NCI-H510A treated with DMSO at 0.1 percent for 48 hours (cell line): ENCODE results near the gene CD247.

Experiments
- DNase-seq: peaks from one replicate; lab custom pipeline; 2025; lab: John Stamatoyannopoulos, UW

CD247 gene

DNA sequence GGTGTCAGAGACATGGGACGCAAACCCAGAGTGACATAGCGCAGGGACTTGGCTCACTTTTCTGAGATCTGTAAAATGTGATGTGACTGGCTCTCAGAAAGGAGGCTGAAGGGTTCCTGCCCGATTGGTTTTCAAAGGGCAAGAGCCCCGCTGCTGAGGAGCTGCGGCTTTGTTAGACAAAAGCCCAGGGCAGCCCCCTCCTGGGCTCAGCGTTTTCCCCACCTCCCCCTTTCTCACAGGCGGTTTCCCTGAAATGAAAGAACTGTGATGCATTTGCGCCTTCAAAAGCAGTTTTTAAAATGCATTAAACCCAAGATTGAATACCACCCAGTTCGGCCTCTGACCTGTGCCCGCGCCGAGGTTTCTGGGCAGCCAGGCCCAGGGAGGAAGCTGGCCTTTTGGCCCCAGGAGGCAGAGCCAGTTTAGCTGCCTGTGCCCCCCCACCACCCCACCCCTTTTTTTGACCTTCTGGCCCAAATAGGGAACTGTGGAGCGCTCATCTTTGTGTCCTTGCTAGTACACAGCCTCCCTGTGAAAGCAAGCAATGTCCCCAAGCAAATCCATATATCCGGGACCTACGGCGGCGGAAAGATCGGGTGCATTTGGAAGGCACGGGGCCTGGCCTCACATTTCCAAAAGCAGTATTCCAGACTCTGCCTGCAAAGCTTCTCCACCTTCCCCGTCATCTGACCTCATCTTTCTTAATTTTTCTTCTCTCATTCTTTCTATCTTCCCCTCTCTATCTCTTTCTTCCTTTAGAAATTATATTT is 28.6 kb downstream of the CD247 start:
- no peak for DNase-seq

DNA sequence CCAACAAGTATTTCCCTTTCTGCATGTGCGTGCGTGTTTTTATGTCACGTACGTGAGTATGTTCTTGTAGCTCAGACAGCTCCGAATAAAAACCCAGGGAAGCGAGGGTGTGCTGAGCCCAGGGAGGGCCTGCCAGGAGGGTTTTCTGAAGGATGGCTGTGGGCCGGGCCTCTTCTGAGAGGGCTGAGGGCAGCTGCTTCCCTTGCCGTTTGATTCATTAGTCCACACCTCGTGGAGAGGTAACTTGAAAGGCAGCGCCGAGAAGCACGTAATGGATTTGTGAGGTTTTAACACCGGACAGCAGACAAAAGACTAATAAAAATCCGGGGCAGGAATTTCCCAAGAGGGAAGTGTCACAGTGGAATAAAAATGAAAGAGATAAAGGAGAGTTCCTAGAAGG is 29.5 kb downstream of the CD247 start:
- DNase-seq, result peak; percentile 59

DNA sequence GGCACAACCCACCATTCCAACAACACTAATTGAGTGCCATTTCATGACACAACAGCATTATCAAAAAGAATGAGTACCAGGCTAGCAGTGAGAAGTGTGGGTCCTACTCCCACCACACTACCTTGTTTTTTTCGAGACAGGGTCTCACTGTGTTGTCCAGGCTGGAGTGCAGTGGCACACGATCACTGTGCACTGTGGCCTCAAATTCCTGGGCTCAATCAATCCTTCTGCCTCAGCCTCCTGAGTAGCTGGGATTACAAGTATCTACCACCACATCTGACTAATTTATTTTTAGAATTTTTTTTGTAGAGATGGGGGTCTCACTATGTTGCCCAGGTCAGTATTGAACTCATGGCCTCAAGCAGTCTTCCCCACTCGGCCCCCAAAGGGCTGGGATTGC is 30.7 kb downstream of the CD247 start:
- no peak for DNase-seq

DNA sequence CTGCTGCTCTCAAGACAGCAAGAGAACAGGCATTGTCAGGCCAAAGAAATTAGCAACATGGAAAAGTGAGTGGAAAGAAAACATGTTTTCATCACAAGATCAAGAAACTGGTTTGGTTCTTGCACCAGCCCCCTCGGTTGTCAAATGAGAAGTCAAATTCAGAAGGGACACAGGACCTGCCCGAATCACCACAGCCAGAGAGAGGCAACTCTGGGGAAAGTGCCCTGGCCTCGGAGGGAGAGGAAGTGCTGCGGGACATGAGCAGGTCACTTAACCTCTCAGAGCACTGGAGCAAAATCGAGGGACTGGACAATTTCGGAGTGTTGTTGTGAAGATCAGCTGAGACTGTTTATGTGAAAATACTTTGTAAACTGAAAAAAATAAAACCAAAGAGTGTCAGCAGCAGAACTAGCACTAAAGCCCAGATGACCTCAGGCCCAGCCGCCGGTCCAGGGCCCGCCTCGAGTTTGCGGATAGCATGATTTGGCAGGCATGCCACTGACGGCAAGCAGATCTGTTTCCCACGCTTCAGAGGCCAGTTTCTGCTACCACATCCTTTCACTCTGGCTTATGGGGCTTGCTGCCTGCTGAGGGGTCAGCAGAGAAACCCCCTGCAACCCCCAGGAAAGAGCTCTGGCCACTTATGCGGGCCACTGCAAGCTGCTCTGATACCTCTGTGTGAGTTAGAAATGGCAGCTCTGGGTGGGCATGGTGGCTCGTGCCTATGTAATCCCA is 32.1 kb downstream of the CD247 start:
- DNase-seq, result no peak

DNA sequence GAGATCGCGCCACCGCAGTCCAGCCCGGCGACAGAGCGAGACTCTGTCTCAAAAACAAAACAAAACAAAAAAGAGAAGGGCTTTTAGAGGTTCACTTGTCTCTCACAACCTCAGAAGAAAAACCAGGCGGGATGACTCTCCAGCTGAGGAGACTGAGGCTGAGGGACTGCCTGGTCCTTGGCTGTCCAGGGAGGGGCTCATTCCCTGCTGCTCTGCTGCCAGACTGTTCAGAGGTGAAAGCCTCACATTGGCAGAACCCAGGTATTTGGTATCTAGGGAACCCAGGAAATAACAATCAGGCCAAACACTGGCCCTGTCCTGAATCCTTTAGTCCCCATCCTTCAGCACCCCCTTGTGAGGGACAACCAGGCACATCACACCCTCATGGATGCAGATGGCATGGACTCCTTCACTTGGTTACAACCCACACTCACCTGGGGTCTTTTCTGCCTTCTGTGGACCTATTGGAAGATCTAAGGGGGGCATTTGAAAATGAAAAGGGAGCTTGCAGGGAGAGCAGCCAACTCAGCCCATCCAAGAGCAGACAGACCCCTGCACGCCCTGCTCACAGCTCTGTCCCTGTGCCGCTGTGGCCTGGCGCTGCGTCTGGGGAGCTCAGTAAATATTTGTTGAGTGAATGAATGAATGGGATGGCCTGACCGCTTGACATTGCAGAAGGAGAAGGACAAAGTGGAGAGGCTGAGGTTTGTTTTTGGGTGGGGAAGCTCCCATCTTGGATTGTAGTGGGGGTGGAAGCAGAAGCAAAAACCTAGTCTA is 33.4 kb downstream of the CD247 start:
- no peak for DNase-seq

DNA sequence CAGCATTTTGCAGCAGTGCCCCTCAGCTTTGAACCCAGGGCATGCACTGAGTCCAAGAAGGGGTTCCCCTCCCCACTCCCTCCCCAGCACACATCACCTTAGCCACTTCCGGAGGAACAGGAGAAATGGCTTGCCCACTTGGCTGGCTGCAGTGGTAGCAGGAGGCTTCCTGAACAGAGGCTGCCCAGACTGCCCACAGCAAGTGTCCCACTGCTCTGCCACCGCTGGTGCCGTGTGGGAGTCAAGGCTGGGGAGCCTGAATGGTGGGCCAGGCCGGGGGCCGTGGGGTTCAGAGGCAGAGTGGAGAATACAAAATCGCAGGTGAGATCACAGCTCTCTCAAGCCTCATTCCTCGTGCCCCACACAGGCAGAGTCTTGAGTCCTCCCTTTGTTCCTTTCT is 34.5 kb downstream of the CD247 start:
- no peak for DNase-seq

DNA sequence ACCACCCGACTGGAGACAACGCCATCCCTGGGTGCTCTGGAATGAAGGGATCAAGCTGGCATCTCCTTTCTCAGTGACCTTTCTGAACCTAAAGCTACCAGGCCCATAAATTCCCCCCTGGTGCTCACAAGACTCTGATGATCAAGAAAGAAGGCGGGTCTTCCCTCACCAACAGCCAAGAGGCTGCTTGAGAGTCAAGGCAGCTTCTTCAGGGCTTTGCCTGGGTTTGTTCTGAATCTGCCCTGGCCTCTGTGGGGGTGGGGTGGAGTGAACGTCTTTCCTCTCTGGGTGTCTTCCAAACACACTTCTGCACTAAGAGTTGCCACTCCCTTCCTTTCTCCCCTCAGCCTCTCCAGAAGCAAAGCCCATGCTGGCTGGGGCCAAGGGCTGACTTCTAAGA is 36.1 kb downstream of the CD247 start:
- no peak for DNase-seq

DNA sequence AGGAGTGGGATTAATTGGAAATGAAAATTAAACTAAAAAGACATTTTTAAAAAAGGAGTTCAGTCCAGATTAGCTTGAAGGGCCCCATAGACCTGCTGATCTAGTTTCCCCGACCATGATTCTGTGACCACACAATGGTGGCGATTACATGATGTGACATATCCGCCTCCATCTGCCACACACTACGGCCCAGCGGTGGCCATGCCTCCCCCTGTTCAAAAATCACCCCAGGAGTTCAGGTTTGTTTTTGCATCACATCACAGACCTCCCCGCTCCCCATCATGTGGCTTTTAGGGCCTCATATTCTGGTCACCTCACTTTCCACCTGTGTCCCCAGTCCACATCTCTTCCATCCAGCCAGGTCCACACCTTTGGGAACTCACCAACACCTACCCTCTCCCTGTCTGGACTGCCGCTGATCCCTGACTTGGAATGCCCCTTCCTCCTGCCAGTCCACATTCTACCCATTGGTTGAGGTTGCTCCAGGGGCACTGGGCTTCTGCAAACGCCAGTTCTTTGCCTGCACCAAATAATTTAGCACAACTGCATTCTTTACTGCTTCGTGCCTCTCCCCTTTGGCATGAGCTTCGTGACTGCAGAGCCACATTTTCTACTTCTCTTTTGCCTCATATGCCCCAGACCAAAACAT is 38.9 kb downstream of the CD247 start:
- no peak for DNase-seq

DNA sequence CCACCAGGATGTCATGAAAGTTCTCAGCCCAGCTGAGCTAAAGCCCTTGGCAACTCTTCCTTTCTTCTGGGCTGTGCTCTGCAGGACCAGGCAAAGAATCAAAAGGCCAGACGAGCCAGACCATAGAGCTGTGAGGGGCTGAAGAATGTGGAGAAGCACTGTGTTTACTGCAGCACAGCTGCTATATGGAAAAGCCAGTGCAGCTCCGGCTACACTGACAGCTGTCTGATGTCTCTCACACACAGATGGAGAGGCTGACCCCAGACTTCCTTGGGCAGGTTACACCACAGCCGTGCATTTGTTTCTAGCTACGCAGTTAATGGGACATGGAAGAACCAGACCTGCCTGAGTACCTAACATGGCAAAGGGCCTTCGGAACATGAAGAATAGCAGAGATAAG is 40.3 kb downstream of the CD247 start:
- DNase-seq, result no peak

DNA sequence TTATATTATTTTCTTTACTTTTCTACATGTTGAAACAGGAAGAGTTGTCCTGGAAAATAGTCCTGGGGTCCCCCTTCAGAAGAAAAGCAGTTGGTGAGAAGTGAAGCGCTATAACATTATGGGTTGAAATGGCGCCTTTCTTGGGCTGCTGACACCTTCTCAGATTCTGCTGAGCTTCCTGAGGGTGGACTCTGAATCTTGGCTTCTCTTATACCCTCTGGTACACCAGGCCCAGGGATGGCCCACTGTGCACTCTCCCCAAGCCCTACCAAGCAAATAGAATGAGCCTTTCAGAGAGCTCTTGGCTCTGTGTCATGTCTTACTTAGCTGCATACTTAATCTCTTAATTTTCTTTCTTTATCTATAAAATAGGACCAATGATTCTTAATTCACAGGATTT is 42.3 kb downstream of the CD247 start:
- DNase-seq, result no peak

DNA sequence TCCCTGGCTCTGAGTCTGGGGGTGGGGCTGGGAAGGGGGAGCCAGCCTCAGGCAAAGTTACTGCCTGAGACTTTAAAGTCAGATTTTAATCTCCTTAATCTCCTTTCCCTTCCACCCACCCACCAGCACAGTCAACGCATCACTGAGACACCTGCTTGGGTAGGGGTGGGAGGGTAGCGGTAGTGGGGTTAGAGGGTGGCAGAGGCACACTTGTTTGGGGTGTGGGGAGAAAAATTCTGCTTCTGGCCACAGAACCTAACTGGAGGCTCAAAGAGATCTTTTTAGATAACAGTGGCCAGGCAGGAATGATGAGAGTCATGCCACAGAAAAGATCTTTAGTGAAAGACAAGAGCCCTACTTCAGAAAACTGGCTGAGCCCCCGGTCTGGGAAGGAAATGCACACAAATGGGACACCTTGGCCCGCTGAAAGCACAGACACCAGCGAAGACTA is 44.1 kb downstream of the CD247 start:
- no peak for DNase-seq

DNA sequence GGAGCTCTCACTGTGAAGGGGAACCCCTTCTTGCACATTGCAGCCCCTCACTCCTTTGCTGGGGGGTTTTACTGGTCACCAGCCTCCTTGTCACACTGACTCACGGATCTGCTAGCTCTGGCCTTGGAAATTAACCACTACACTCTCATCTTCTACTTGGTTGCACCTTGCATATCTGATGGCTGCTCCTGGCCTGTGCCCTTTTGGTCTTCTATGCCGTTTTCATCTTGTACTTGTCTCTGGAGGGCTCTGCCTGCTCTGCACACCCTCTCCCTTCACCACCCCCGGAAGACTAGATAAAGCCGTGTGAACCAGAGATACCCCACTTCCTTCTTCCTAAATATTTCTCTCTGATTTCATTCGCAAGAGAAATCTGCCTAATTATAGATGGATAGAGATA is 44.6 kb downstream of the CD247 start:
- no peak for DNase-seq

DNA sequence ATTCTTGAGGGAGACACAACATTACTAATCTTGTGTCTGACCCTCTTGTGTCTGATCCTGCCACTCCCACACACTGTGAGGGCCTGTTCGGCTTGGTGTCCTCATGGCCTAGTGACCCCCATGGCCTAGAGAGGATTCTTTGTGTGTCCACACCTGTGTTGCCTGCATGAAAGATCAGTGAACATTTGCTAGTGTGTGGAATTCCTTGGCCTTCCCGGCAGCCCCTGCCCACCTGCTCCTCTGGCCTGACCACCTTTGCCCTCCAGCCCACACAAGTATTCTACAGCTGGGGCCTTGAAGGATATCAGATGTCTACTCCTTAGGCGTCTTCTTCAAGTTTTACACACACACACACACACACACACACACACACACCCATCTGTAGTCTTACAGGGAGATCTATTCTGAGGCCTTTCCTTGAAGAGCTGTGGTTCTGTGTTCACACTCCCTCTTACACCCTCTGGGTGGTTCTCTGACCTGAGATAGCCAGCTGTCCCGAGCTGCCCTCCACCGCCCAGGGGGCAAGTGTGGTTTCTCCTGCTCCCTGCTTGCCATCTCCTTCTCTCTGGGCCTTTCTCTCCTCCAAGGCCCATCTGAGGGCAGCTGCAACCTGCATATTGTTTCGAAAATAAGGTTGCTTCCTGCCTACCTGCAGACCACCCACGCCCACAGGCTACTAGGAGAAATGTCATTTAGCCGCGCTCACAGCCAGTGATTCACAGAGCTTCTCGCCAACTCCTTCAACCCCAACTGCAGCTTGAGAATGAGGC is 45.4 kb downstream of the CD247 start:
- no peak for DNase-seq

DNA sequence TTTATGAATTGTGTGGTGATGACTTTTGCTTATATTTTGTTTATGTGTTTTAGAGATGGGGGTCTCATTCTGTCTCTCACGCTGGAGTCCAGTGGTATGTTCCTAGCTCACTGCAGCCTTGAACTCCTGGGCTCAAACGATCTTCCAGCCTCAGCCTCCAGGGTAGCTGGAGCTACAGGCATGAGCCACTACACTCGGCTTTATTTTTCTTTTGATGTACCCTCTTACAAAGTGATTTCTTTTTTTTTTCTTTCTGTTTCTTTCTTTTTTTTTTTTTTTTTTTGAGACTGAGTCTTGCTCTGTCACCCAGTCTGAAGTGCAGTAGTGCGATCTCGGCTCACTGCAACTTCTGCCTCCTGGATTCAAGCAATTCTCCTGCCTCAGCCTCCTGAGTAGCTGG is 46.8 kb downstream of the CD247 start:
- DNase-seq, result no peak

DNA sequence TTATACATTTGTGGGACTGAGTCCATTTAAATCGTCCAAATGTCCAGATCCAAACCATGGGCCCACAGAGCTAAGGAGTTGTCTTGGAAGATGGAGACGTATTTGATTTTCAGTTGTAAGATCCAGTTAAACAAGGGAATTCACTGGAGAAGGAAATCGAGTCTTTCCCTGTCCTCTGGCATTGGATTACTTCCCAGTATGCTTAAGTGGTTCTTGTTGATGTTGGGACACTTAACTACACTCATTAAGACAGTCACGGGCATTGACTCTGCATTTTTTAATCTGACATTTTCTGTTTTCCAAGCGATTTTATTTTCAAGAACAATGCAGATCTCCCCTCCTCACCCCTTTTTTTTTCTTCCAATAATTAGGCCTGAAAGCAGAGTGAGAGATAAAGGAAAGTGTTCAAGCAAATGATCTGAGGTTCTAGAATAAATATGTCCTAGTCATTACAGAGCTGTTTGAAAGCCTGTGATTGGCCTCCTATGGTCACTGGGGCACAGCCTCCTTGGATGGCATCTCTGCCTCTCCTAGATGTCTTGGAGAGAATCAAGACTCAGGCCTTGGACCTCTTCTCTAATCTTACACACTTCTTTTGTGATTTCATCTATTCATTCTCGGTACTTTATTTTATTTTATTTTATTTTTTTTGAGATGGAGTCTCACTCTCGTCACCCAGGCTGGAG is 48.9 kb downstream of the CD247 start:
- no peak for DNase-seq

DNA sequence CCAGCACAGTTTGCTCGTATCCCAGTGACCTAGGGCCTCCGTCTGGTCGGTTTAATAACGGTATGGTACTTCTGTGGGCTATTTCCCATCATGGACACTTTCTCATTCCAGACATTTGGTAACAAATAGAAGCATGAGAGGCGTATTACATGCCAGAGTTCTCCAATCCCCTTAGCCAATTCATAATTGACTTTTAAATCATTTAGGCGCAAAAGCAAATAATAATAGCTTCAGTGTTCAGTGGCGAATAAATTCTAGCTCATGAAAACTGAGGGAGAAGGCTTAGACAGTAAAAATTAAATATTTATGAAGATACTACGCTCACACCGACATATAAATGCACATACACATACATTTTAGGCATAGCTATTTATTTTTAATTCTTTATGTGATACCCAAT is 50.6 kb downstream of the CD247 start:
- no peak for DNase-seq

DNA sequence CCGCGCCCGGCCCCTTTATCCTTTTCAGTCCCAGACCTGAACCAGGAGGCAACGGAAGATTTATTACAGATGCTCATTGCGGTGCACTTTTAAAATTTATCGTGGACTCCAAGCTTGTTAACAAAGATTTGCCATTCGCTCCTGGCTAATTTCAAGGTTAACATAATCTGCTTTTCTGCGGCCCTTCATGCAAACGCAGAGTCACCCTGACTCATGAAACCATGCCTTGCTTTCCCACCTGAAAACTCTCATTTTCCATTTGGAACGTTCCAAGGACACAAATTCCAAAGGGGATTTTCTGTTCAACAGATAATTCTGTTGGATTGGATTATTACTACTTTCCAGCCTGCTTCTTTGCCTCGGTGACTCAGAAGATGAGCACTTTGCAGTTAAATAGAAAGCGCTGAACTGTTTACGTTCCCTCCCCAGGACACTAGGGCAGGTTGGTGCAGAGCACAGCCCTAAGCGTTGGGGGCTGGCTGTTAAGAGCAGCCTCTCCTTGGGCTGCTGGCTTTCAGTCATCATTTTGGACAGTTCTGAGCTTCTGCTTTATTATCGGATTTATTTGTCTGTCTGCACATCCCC is 51.1 kb downstream of the CD247 start:
- no peak for DNase-seq

DNA sequence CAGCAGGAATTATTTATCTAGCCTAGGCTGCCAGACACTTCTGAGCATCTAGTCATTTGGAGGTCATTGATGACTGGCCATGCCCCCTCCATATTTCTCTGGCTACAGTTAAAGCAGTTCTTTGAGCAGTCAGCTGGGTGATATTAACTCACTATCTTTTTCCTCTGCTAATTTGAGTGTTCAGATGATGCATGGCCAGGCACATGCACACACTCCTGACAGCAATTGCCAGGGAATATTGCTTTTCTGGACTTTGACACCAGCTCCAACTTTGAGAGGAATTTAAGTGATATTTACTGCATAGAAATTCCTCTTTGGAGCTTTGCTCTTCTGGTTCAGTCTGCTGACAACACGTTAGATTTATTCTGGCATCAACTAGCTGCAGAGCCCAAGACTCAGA is 52.6 kb downstream of the CD247 start:
- no peak for DNase-seq

DNA sequence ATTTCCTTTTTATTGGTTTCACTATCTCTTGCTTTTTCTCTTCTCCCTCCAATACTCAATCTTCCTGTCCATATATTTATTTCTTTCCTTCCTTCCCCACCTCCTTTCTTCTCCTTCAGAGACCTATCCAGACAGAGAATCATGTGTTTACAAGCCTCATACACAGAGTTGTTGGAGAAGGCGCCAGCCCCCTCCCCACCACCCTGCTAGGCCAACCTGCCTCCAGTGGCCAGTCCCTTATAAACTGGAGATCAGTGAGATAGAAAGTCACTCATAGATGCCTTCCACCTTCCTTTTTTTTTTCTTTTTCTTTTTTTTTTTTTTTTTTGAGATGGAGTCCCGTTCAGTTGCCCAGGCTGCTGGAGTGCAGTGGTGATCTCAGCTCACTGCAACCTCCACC is 53.3 kb downstream of the CD247 start:
- DNase-seq, result no peak

DNA sequence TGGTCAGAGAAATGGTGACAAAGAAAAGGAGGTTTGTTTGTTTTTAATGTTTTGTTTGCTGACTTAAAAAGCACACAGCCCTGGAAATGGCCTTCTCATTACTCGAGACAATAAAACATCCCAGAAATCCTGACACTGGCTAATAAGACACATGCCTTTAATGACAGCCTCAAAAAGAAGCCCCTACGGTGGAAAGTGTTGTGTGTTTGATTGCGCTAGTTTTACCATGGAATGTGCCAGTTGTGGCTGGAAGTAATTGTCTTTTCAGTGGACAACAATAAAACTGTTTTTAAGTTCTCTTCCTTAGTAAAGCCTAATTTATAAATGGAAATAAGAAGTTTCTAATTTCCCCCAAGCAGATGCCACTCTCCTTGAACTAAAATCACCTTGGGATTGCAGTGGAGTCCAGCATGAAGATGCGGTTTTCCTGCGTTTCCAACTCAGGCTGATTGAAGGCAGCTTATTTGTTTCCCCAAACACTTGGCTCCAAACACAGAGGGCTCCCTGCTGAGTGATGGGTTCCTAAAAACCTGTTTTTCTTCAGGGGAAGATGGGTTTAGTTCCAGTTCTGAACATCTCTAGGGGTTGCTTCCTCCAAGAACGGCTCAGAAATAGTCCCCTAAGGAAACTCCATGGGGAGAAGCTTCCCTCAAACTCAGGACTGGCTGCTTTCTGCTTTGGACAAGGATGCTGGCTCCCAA is 54.3 kb downstream of the CD247 start:
- no peak for DNase-seq
